IPS DF 4.7 (cell line): ENCODE measurements around the gene RPL27.

ENCODE experiments used
- DNase-seq: peaks from one replicate; pipeline ENCODE4 v3.0.0-alpha.2; 2013; ENCODE audit warnings: low spot score; ENCODE audit errors: extremely low read depth

Gene RPL27

GRCh38 chr17:43020789-43021740, 22.8 kb downstream of the RPL27 start:
- no peak for DNase-seq

GRCh38 chr17:43021741-43022512, 23.7 kb downstream of the RPL27 start, which contains the start of gene VAT1:
Gene VAT1 (minus strand): TSS chr17:43022385. CDS start chr17:43022322, 63 bp downstream.
- DNase-seq = no peak

- peak; percentile 96 for DNase-seq
These were observed 26.4 kb downstream of the RPL27 start, which contains the start of gene RND2 for GRCh38 chr17:43024407-43025289. Gene RND2 (plus strand): TSS chr17:43025231. CDS start chr17:43025348, 117 bp downstream.

- DNase-seq = no peak
These were observed 27.1 kb downstream of the RPL27 start for GRCh38 chr17:43025290-43025657.

- DNase-seq = no peak
These were observed 27.7 kb downstream of the RPL27 start for GRCh38 chr17:43025766-43026537.

GRCh38 chr17:43026595-43026994, 28.4 kb downstream of the RPL27 start:
- DNase-seq = no peak

GRCh38 chr17:43027091-43028032, 29.1 kb downstream of the RPL27 start:
- no peak for DNase-seq

GRCh38 chr17:43028221-43028861, 30.1 kb downstream of the RPL27 start:
- DNase-seq = no peak

- no peak for DNase-seq
These were observed 32.0 kb downstream of the RPL27 start for GRCh38 chr17:43030137-43030767.

GRCh38 chr17:43031666-43032065, 33.4 kb downstream of the RPL27 start:
- DNase-seq = no peak

- no peak for DNase-seq
These were observed 36.0 kb downstream of the RPL27 start for GRCh38 chr17:43033948-43034881.

GRCh38 chr17:43034894-43035293, 36.7 kb downstream of the RPL27 start:
- no peak for DNase-seq

GRCh38 chr17:43039646-43040045, 41.4 kb downstream of the RPL27 start:
- no peak for DNase-seq

GRCh38 chr17:43040655-43041054, 42.4 kb downstream of the RPL27 start:
- DNase-seq = no peak

- no peak for DNase-seq
These were observed 43.9 kb downstream of the RPL27 start for GRCh38 chr17:43042025-43042628.

GRCh38 chr17:43043307-43043706, 45.1 kb downstream of the RPL27 start:
- no peak for DNase-seq

GRCh38 chr17:43044024-43044423, 45.8 kb downstream of the RPL27 start:
- DNase-seq = no peak
